Activated CD4-positive, alpha-beta T cell treated with anti-CD3 and anti-CD28 coated beads, Interleukin-2, amount 50 U/mL, for 24 hours (primary cell): ENCODE results near the gene KRT83.

Experiments used
- DNase-seq, 2 donors: peaks; one replicate each; pipeline ENCODE4 v3.0.0-alpha.2; 2020; ENCODE audit warnings: low read depth in 1 of 2, low spot score in 1 of 2

KRT83 gene

DNA sequence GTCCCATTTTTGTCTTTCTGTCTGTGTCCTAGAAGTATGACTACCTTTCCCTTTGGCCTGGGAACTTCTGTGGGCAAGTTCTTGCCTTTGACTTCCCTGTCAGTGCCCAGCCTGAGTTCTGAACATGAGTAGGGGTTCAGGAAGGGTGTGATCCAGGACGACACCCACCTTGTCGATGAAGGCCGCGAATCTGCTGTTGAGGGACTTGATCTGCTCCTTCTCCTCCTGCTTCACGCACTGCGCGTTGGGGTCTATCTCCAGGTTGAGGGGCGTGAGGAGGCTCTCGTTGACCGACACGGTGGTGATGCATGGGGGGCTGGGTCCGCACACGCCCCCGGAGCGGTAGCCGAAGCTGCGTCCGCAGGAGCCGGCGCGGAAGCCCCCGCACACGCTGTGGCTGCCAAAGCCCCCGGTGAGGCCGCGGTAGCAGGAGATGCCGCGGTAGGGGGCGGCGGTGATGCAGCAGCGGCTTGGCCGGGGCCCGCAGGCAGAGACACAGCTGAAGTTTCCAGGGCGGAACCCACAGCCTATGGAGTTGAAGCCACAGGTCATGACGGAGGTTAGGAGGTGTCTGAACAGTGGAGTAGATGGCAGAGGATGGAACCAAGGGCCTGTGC, at the start of gene KRT83:
KRT83 (minus strand) TSS at position 615 of the 617 bp plus-strand sequence; CDS start at position 552, 63 bp downstream.
- DNase-seq: no peak

DNA sequence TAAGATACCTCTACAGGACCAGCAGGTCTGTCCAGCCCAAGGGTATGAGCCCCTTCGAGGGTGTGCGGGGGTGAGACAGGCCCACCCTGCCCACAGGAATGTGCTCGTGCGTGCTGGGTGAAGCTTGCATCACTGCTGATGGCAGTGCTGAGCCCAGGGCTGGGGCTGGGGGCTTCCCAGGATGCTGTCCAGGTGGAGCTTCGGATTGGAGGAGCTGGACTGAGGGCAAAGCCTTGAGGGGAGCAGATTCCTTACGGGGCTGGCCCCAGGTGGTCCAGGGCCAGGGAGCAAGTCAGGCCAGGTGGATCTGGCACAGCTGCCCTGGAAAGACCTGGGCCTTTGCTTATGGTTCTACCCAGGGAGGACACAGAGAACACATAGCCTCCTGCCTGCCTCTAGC, 48.6 kb upstream of the KRT83 start:
- no peak for DNase-seq

DNA sequence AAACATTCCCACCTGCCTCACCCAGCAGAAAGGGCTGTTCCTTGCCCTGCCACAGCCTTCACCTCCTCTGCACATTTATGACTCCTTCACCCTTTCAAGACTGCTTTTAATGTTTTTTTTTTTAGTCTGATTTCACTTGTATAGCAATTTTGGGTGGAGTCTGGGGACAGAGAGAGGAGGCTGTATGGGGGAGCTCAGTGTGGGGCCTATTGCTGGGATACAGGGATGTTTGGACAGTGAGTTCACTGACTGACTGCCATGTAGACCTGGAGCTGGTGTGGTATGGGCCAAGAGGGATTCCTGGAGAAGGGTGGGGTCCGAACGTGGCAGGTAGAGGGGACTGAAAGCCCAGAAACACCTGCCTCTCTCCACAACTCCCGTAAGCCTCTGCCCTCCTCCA, 48.0 kb upstream of the KRT83 start:
- no peak for DNase-seq

DNA sequence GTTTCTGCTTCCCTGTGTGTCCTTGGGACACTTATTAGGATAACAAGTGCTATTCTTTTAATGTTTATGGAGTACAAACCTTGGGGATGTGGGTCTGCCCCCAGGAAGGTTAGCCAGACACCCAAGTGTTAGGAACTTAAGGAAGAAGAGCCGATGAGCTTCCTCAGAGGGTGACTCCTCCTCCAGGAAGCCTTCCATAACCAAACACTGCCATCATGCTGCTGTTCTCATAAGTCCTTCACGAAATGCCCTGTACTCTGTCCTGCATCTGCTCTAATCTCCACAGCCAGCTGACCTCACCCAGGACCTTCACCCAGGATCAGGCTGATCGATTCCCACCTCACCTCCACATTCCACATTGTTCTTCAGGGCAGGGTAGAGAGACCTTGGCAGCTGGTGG, 47.3 kb upstream of the KRT83 start:
- no peak for DNase-seq

DNA sequence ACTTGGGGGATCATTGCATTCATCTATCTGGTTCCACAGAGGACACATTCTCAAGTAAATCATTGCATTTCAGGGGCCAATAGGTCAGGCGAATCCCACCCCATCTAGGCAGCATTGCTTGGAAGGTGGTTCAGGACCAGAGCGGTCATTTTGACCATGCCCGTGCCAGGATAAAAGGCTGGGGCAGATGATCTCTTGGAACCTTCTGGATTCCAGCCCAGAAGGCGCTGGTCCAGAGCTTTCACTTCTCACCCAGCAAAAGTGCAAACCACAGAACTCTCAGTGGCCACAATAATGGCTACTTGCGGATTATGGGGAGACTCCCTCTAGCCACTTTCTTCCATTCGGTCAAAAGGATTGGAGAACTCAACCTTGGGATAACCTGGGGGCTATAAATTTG, 46.7 kb upstream of the KRT83 start:
- DNase-seq: no peak

DNA sequence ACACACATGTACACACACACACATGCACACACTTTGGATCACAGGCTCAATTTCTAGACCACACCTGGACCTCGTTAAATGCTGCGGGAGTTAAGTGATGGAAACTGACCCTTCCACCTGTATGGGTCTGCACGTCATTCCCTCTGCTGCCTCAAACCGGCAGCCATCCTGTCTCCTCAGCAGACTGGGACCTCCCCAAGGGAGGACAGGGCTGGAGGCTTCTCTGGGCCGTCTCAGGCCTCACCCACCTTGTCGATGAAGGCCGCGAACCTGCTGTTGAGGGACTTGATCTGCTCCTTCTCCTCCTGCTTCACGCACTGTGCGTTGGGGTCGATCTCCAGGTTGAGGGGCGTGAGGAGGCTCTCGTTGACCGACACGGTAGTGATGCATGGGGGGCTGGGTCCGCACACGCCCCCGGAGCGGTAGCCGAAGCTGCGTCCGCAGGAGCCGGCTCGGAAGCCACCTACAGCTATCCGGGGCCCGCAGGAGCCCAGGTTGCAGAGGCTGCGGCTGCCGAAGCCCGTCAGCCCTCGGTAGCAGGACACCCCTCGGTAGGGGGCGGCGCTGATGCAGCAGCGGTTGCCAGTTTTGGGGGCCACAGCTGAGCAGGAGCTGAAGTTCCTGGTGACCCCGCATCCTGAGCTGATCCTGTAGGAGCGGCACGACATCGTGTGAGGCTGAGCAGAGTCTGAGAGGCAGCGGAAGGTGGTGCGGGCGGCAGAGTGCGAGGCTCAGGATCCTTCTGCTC, 45.7 kb upstream of the KRT83 start, which contains the start of gene KRT85:
KRT85 (minus strand) TSS at position 744 of the 748 bp plus-strand sequence; CDS start at position 668, 76 bp downstream.
- no peak for DNase-seq

DNA sequence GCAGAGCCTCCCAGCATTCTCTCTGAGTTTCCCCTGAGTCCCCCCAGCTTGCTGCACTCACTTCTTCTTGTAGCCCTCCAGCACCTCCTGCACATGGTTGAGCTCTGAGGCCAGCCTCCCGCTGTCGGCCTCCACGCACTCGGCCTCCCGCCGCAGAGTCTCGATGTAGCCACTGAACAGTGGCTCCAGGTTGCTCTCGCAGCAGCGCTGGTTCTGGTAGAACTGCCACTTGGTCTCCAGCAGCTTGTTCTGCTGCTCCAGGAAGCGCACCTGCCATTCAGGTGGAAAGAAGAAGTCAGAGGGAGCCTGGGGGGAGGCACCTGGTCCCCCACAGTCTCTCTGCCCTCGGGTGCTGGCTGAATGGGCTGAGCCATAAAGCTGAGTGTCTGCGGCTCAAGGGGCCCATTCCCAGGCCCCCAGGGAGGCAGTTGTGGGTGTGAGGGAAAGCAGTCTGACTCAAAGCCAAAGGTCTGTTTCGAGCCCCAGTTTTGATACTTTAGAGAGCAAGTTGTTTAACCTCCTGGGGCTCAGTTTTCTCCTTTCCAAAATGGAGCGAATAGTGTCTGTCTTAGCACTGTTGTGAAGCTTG, 43.8 kb upstream of the KRT83 start:
- no peak for DNase-seq

DNA sequence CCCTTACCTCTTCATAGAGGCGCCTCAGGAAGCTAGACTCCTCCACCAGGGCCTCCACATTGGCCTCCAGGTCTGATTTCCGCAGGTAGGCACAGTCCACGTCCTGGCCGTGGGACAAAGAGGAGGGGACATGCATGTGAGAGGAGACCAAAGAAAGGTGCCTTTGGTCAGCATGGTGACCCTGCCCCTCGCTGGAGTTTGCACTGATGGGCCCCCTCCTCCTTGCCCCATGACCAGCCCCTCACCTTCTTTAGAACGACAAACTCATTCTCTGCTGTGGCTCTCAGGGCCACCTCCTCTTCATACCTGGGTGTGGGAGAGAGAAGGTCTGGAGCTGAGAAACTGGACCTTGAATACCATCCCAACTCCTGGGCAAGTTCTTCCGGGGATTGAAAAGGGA, 42.9 kb upstream of the KRT83 start:
- no peak for DNase-seq

DNA sequence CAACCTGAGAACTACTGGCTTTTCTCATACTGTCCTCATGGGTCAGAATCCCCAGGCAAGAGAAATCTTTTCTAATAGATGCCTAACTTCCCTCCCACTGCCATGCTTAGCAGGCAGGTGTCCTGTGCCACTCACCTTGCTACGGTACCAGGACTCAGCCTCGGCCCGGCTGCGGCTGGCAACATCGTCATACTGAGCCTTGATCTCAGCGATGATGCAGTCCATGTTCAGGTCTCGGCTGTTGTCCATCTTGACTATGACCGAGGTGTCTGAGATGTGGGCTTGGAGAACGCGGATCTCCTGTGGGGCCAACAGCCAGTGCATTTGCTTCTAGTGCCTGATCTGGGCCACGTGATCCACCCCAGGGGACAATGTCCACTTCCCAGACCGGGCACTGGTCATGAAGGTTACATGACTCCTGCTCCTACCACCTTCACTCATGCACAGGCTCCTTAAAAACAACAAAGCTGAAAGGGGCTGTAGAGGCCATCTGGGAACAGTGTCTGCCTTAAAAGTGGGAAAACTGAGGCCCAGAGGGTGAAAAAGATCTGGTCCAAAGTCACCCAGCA, 42.0 kb upstream of the KRT83 start:
- no peak for DNase-seq

DNA sequence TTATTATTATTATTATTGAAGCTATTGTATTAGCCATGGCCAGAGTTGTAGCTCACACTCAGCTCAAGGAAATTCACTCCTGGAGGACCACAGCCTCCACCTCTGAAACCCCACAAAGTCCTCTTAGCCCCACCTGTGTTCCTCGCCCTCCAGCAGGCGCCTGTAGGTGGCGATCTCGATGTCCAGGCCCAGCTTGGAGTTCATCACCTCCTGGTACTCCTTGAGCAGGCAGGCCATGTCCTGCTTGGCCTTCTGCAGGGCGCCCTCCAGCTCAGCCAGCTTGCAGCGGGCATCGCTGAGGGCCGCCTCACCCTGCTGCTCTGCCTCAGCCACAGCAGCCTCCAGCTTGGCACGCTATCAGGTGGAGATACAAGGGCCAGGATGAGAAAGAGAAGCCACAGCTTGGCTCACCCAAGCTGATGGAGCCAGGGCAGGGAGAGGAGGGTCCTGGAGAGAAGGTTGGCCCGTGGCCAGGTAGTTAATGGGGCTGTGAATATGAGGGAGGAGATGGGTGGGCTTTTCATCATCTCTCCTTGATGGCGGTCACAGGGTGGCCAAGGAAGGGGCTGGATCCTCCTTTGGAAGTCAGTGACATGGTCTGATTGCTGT, 41.0 kb upstream of the KRT83 start:
- no peak for DNase-seq

DNA sequence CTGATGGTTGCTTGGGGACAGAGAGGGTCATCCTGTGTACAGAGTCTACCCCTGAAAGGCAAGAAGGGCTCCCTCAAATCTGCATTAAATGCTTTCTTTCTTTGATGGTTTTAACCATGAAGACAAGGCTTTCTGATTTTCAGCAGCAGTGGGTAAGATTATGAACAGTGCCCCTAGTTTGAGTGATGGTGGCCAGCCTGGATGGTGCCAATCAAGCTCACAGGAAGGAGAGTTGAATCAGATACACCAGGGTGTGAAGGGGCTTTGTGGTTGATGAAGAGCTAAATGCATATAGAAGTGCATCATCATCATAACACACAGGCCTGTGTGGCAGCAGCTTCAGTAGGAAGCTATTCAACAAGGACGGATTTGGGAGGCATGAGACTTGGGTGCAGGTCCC, 40.4 kb upstream of the KRT83 start:
- DNase-seq: no peak

DNA sequence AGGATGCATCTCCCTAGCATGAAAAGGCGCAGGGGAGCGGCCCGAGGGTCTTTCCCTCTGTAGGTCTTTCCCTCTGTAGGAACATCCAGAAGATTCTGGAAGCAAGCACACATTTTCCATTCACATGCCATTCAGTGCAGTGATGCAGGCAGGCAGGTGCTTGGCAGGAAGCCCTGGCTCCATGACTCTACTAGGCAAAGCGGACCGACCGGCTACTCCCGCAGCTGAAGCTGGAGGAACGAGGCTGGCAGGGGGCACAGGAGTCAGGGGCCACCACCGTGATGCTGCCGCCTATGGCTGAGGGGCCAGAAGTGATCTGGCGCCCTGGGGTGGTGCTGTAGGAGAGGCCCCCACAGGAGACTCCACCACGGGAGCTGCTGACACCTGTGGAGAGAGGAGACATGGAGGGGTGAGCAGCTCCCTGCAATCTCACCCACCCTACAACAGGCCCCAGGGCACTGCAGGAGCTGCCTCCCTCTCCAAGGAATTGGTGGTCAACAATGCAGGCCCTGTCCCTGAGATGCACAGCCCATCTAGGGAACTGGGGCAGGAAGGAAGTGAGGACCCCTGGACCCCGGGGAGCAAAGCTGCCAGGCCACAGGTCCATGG, 39.6 kb upstream of the KRT83 start:
- DNase-seq: no peak

DNA sequence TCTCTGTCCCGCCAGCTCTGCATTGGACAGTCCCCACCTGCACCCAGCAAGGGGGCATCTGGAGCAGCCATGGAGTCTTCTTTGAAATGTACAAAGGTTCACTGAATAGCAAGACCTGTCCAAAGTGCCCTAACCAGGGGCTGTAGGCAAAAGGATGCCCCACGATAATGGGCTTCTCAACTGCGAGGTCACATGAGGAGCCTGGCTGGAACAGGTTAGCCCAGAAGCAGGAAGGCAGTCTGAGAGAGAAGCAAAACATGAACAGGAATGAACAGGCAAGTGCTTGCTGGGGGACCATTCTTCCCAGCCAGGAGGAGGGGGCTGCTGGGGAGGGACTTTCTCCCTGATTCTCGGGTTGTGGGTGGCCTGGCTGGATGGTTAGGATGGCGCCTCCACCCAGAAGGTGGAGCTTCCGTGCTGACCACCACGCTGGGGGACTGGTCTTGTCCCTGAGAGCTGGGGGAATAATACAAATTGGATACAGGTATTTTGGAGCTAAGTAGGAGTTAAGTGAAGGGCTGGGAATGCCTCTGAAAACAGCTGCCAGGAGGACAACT, 39.0 kb upstream of the KRT83 start:
- no peak for DNase-seq

DNA sequence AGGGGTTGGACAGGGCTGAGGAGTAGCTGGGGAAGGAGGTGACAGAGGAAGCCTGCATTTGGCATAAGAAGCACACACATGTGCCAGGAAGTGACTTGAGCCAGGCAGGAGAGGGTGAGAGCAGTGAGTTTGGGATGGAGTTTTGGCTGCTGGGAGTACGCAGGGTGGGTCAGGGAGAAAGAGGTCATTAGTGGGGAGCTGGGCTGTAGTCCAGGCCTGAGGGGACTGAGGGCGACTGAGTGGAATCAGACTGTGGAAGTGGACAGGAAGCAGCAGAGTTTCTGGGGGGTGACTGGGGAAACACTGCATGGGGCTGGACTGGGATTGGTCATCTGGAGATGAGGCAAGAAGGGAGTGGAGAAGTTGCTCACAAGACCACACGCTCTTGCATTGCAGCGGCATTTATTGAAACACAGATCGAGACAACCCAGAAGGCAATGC, 38.4 kb upstream of the KRT83 start:
- DNase-seq: no peak

DNA sequence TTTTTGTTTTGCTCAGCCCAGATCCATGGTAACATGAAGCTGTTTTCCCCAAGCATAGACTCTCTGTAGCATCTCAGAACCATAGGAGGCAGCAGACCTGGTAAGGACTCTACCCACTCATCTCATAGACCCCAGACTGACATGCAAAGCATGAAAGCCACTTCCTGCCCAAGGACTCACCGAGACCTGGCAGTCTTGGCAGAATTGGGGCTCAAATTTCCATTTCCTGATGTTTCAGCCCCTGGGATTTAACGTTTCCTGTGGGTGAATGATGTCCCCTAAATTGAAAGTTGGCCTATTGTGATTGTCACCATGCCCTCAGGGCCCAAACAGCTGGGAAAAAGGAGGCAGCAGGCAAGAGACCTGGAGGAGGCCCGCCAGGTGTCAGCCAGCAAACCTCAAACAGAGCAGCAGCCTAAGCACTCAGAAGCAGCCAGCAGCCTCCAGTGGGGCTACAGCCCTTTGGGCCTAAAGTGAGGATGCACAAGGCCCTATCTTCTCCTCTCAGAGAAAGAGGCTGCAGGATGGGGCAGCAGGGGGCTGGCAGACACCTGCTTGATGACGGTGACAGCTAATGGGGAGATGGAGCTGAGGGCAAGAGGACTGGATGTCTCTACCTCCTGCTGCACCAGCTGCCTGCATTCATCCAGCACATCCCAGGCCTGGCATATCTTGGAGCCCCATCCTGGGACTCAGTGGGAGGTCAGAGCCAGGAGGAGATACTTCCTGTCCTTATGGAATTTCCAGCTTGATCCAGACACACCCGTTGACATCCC, 37.6 kb upstream of the KRT83 start:
- no peak for DNase-seq

DNA sequence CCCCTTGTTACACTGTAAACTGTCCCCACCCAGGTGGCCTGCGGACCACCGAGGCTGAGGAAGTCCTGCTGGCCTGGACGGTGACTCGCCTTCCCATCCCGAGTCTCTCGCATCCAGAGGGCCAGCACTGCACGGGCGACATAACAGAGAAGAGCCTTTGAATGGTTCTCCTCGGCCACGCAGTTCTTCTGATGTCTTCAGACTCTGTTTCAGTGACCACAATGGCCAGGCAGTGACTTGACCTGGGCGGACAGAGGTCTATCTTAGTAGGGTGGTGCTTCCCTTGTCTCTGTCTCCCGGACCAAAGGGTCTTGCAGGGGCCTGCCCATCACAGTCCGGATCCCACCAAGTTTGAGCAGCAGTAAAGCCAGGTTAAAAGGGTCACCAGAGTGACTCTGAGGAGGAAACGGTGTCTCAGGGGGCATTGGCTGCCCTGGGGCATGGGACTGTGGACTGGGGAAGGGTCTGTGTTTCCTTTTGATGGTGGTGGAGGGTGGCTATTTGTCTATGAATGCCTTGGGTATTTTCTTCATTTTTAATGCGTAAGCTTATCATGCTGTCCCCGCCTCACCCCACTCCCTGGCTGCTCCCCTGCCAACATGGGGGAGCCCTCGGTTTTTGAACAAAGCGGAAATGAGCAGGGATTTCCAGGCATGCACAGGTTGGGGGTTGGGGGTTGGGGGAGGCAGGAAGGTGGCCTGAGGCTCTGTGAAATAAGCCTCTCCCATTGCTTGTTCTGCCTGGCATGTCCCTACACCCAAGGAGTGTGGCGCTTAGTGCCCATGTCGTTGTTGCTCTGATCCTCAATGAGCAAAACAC, 35.8 kb upstream of the KRT83 start:
- no peak for DNase-seq

DNA sequence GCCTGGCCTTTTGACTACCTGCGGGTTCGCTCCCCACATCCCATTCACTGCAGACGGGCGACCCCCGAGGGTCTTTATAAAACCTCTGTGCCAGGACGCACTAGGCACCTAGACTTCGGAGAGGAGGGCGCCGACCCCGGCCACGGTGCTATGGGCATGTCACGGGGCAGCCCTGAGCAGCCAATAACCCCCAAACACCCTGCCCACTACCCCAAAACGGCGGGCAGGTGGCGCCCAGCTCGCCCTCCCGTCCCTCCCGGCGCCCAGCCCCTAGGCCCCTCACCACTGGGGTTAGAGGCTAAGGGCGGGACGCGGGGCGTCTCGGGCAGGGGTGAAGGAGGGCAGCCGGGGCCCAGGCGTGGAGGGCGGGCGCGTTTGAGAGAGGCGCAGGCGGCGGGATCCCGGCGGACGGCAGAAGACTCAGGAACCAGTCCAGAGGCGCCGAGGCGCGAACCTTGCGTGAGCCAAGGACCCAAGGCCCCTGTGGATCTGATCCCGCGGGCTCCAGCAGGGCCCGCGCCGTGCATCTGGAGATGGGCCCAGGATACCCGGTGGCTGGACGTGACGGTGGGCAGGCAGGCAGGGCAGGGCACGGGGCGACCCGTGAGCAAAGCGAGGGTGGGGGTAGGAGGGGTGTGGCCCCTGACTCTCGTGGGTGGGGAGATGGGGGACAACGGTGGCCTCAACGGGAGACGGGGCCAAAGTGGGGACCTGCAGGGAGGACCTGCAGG, 35.0 kb upstream of the KRT83 start:
- DNase-seq: no peak

DNA sequence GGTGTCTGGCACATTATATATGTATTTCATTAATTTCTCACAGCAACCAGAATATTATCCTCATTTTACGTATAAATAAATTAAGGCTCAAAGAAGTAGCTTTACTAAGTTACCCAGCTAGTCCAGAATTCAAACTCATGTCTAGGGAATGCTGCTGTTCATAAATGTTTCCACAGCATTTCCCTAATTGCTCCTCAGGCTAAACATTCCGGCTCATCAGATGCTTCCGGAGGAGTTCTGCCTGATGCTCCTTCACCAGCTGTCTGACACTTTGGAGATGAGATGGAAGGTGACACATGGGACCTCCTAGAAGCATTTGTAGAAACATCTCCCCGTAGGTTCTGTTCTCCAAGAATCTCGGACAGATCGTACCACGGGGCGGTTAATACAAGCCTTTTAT, 34.0 kb upstream of the KRT83 start:
- DNase-seq: no peak

DNA sequence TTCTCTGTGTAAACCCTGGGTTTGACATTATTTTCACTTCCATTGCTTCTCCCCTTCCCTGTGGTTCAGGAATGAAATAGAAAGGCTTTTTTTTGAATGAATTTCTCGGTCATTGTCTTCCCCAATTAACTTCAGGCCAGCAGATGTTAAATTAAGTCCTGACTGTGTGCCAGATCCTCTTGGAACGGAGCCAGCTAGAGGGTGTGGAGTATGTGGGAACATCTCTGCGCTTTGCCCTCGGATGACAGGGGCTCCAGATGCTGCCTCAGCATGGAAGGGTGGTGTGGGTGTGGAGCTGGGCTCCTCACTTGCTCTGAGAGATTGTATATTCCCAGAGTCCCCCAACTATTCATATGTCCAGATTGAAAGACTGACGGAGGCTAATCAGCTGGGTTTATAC, 33.0 kb upstream of the KRT83 start:
- DNase-seq: no peak
